Measurements from ENCODE around the gene MFSD6.
"Not testable (repeated sequence)": the region's sequence is repeated elsewhere in the genome, so short reads cannot be mapped to it uniquely, and the experiment has no call there.

Gene MFSD6

DNA sequence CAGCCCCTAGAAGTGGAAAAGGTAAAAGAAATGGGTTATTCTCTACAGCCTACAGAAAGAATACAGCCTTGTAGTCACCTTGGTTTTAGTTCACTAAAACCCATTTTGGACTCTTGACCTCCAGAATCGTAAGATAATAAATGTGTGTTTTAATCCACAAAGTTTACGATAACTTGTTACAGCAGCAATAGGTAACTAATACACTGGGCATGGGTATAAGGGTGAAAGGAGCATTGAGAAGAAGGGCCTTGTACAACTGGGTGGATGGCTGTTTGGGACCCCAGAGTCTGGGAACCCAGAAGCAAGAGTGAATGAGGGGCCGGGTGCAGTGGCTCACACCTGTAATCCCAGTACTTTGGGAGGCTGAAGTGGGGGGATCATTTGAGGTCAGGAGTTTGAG is 2.2 kb upstream of the MFSD6 start:
- DNase-seq, result no peak

DNA sequence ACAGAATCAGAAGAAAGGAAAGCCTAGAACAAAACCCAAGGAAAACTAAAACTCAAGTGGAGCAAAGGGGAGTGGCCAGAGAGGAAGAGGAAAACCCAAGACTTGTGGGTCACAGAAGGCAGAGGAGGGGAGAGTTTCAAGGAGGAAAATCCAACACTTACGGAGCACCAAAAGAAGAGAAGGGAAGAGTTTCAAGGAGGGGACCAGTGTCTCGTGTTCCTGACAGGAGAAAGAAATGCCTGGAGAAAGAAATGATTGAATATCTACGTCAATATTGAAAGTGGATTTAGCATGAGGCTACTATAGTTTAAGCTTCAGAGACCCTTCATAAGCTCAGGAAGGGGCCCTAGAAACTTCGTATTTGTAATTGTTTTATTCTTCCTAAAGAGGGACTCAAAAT is 1.4 kb upstream of the MFSD6 start:
- DNase-seq, result no peak

DNA sequence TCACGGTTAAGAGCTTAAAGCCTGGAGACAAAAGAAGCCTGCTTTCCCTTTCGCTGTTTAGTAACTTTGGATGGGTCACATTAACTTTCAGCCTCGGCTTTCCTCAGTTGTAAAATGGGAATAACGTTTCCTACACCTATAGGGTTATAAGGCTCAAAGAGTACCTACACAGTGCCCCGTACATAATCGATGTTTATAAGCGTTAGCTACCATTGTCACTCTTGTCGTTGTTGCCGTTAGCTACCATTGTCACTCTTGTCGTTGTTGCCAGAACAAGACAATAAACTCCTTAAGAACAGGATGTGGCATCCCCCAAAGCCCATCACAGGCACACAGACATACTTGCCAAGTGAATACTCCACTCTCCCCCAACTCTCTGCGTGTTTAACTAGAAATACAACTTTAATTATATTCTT is 901 bp upstream of the MFSD6 start:
- DNase-seq, result no peak

DNA sequence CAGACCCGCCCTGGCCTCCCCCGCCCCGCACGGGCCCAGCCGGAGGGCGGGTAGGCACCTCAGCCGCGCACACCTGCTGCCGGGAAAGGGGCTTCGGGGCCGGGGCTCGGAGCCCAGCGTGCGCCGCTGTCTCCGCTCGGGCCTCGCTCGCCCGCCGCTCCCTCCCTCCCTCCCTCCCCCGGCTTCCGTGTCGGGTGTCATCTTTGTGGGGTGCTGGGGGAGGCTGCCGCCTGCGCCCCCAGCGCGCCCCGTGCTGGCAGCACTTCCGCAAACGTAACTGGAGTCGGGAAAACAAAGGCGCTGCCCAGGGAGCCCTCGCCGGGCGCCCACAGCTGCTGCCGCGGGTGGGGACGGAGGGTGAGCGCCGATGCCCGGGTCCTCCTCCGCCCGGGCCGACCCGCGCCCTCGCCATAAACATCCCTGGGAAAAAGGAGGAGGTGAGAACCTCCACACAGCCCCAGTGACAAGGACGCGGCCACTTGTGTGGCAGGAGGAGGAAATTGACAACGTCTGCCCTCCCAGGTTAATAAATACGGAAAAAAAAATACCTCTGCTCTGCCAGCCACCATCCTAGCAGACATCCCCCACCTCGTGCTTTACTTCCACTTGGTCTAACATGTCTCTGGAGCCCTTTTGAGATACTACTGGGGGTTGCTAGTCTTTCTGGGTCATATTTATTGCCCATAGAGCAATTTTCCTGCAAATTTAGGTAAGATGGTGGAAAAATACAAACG is 550 bp downstream of the MFSD6 start:
- DNase-seq, result no peak

DNA sequence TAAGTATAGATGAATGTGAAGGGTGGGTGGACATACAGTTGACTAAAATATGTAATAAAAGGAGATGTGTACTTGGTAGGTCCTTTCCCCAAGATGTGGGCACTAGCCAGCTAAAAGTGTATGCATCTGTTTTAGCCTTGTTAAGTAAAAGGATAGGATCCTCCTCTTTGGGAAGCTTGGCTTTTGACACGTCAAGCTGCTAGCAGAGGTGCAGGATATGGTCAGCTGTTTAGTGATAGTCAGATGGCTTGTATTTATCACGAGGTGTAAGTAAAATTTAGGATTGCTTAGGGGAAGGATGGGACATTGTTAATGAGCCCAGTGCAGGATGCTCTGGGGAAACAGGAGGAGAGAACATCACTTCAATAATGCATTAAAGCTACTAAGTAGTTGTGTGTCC is 1.5 kb downstream of the MFSD6 start:
- no peak for DNase-seq

- no peak for DNase-seq
Measured at GRCh38 chr2:190410166-190410565, 2.0 kb downstream of the MFSD6 start.

DNA sequence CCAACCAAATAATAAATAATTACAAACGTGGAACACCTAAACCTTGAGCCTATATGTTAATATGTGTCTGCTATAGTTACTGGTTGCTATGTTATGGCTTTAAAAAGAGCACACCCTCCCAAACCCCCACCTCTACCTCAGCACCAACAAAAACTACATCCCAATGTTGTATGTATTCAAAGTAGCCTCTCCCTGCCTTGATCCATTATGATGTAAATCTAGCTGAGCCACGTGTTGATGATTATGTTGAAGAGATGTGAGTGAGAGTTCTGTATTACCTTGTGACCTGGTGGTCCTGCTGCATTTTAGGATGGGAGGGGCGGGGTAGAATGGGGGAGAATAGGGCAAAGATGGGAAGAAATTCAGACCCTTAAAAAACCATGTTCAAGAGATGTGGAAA is 4.8 kb downstream of the MFSD6 start:
- DNase-seq, result no peak

GRCh38 chr2:190413421-190413820 is 5.3 kb downstream of the MFSD6 start:
- no peak for DNase-seq

DNA sequence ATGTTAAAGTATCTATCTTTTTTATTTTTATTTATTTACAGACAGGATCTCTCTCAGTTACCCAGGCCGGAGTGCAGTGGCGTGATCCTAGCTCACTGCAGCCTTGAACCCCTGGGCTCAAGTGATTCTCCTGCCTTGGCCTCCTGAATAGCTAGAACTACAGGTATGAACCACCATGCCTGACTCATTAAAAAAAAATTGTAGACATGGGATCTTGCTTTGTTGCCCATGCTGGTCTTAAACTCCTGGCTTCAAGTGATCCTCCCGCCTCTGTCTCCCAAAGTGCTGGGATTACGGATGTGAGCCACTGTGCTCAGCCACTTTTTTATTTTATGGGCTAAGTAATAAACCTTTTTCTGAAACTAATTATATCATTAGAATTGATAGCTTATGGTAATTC is 7.1 kb downstream of the MFSD6 start:
- no peak for DNase-seq

- DNase-seq, result no peak
Measured at GRCh38 chr2:190415794-190416775, 7.9 kb downstream of the MFSD6 start.

GRCh38 chr2:190417045-190417842 is 9.1 kb downstream of the MFSD6 start:
- DNase-seq, result no peak

GRCh38 chr2:190418727-190419126 is 10.6 kb downstream of the MFSD6 start:
- DNase-seq, result no peak

GRCh38 chr2:190420801-190421200 is 12.6 kb downstream of the MFSD6 start:
- DNase-seq, result no peak

- DNase-seq, result no peak
Measured at GRCh38 chr2:190425221-190425866, 17.2 kb downstream of the MFSD6 start.

DNA sequence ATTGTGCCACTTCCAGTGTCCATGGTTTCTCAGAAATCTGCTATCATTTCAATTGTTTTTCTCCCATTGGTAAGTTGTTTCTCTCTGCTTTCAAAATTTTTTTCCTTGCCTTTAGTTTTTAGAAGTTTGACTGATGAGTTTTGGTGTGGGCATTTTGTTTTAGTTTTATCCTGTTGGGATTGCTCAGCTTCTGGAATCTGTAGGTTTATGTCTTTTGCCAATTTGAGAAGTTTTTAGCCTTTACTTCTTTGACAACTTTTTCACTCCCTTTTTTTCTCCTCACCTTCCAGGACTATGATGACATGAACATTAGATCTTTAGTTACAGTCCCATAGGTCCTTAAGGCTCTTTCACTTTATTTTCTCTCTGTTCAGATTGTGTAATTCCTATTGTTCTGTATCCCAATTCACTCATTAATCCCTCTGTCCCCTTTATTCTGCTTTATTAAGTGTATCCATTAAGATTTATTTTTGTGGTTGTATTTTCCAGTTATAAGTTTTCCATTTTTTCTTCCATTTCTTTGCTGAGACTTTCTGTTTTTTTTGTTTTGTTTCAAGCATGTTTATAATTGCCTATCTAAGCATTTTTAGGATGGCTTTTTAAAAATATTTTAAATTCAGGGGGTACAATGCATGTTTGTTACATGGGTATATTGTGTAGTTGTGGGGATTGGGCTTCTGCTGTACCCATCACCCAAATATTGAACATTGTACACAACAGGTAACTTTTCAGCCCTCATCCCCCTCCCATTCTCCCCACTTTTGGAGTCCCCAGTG is 17.9 kb downstream of the MFSD6 start:
- DNase-seq, result no peak

- not testable (repeated sequence) for DNase-seq
Measured at GRCh38 chr2:190430866-190431265, 22.7 kb downstream of the MFSD6 start.

DNA sequence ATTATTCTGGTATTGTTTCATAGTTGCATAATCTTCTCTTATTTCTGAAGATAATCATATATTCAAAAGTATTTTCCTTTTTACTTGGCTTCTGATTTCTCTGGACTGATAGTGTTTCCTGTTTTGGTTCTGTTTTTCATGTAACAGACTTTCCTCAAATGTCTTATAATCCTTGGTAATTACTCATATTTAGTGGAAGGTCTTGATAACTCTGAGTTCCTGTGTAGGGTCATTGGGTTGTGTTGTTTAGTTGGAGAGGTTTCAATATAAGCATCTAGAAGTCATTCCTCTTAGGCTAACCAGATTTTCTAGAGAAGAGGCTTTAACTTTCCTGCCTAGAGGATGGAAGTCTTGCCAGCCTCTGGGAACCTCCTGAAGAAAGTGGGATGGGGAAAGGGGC is 23.8 kb downstream of the MFSD6 start:
- DNase-seq, result no peak

DNA sequence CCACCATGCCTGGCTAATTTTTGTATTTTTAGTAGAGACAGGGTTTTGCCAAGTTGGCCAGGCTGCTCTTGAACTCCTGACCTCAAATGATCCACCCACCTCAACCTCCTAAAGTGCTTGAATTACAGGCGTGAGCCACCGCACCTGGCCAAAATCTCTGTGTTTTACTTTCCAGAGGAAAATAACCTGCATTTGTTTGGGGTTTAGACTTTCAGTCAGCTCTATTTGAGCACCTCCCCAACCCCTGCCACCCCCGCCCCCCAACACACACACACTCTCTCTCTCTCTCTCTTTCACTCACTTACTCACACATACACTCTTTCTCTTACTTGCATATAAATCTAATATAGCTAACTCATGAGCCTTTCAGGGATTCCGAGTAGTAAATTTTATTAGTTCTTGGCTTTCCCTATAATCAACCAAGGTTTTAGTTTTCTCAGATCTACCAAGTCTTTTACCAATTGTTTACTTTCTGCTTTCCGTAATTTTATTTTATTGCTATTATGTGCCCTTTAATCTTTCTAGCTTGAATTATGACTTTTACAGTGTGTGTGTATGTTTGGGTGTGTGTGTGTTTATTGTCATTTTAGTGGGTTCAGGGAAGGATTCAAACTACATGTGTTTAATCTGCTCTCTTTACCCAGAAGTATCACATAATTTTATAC is 24.5 kb downstream of the MFSD6 start:
- DNase-seq, result no peak

DNA sequence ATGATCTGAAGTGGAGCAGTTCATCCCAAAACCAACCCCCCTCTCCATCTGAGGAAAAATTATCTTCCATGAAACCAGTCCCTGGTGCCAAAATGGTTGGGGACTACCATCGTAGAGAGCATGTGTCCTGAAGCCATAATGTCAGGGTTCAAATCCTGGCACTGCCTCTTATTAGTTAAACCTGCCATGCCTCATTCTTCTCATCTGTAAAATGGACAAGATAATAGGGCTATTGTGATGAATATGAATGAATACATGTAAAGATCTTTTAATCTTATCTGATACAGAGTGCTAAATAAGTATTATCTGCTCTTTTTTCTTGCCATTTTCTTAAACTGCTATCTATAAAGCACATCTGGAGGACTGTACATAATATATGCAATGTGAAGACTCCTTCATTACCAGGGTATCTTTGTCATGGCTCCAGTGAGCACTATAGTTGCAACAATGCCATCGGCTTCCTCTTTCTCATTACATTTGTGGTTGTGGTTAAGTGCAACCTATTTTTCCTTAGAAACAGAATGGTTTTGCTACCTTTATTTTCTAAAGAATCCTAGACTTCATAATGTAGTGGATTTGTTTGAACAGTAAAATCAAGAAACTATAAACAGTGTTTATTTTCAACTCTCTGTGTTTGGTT is 27.0 kb downstream of the MFSD6 start:
- no peak for DNase-seq

DNA sequence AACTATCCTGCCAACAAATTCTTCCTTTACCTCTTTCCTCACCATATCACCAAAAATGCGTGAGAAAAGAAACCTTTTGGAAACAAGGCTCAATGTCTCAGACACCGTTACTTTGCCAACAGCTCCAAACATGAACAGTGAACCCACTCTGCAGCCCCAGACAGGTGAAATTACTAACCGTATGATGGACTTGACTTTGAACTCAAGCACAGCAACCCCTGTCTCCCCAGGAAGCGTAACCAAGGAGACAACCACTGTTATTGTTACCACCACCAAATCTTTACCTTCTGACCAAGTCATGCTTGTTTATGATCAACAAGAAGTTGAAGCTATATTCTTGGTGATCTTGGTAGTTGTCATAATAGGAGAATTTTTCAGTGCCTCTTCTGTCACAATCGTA is 28.4 kb downstream of the MFSD6 start:
- DNase-seq, result no peak

DNA sequence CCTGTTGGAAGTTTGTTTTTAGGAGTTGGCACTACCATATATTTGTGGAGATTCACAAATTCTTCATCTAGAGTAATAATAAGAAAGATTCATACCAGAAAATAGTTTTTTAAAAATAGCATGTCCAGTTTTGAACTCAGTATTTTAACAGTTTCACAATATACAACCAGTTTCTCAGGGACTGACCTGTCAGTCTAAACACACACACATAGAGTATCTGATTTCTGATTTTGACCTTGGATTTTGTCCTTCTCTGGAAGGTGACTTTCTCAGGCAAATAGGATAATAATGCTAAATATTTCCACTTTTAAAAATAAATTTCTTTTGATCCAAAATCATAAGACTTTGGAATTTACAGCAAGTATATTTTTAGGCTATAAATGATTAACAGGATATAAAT is 32.0 kb downstream of the MFSD6 start:
- no peak for DNase-seq
